ENCODE measurements around the gene ARHGAP18. TPM values are rescaled to one million over a fixed set of nuclear protein-coding genes. Genes with fewer than 3 reads are reported as not detected.

ARHGAP18 gene
- total and polyA plus RNA-seq, 10 of the 15 experiments (the other 5 are each of a cell fraction or from before 2014, with no cell fraction given), result 18.2 to 52.2 (median 31.7) TPM

DNA sequence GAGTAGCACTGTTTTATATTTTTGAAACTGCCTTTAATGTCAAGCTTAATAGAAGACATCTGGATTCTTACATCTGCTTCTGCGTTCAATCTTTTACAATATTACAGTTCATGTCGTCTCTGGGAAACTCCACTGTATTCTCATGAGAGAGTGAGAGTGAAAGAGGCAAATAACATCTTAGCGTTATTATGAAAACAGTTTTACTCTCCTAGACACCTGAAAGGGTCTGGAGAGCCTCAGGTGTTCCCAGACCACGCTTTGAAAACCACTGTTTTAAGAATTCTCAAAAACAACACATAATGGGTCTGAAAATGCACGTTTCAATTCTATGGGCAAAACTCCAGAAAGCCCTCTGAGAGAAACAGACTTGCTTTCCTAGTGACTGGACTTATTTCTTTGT lies 63.3 kb downstream of the ARHGAP18 start (continued):
- TF ChIP-seq MYB (IDR thresholded peaks at IDR 0.05; ENCODE audit: borderline replicate concordance, low read depth, low read length) (0 out of 2 replicates have a peak, but pooled peaks have one; percentile 22), MYC (IDR thresholded peaks at IDR 0.05; ENCODE audit: insufficient read depth, insufficient read length, insufficient replicate concordance, low read length, severe bottlenecking) (no peak), TCF12 (IDR thresholded peaks at IDR 0.05; ENCODE audit: low read depth, low read length) (0 out of 2 replicates have a peak, but pooled peaks have one; percentile 24), BHLHE40 (IDR thresholded peaks at IDR 0.05; ENCODE audit: borderline replicate concordance in 1 of 2, low read depth in 2 of 2, low read length in 1 of 2) (peak; percentile 40 to 74; a peak in 2 of 4 replicates), ETV6 (conservative IDR thresholded peaks at IDR 0.05 in 1 of 2, IDR thresholded peaks at IDR 0.05 in 1 of 2; ENCODE audit: borderline replicate concordance in 1 of 2, low read depth in 1 of 2) (no peak), ATF2 (IDR thresholded peaks at IDR 0.05; ENCODE audit: low read length) (peak; percentile 75), EP300 (IDR thresholded peaks at IDR 0.05; ENCODE audit: borderline replicate concordance in 1 of 2, control insufficient read depth in 1 of 2, low read depth in 2 of 2, low read length in 2 of 2) (peak in 1 of 2 experiments; percentile 77; a peak in 2 of 4 replicates), POLR2A (IDR thresholded peaks at IDR 0.05; ENCODE audit: low read depth, low read length) (no peak), ZNF24 (IDR thresholded peaks at IDR 0.05) (0 out of 2 replicates have a peak, but pooled peaks have one; percentile 8), EED (IDR thresholded peaks at IDR 0.05; ENCODE audit: low read depth) (no peak), MTA3 (IDR thresholded peaks at IDR 0.05; ENCODE audit: borderline replicate concordance, low read length) (0 out of 2 replicates have a peak, but pooled peaks have one; percentile 18), CBX3 (IDR thresholded peaks at IDR 0.05; ENCODE audit: borderline replicate concordance, low read depth) (no peak), ZSCAN29 (IDR thresholded peaks at IDR 0.05) (no peak), DPF2 (IDR thresholded peaks at IDR 0.05) (no peak), FOXM1 (IDR thresholded peaks at IDR 0.05; ENCODE audit: low read depth, low read length) (no peak), RUNX3 (IDR thresholded peaks at IDR 0.05; ENCODE audit: low read length) (peak; percentile 71), MEF2B (IDR thresholded peaks at IDR 0.05; ENCODE audit: partially characterized antibody, poor library complexity, severe bottlenecking) (peak; percentile 72), EZH2 (IDR thresholded peaks at IDR 0.05; ENCODE audit: borderline replicate concordance, control insufficient read depth, low read depth, low read length) (no peak), IKZF1 (conservative IDR thresholded peaks at IDR 0.05) (peak; percentile 20; the same call in 1 of the 2 replicates), SMAD1 (IDR thresholded peaks at IDR 0.05; ENCODE audit: low read depth, partially characterized antibody) (no peak)
- TF ChIP-seq, protein P1, sequence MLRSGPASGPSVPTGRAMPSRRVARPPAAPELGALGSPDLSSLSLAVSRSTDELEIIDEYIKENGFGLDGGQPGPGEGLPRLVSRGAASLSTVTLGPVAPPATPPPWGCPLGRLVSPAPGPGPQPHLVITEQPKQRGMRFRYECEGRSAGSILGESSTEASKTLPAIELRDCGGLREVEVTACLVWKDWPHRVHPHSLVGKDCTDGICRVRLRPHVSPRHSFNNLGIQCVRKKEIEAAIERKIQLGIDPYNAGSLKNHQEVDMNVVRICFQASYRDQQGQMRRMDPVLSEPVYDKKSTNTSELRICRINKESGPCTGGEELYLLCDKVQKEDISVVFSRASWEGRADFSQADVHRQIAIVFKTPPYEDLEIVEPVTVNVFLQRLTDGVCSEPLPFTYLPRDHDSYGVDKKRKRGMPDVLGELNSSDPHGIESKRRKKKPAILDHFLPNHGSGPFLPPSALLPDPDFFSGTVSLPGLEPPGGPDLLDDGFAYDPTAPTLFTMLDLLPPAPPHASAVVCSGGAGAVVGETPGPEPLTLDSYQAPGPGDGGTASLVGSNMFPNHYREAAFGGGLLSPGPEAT (IDR thresholded peaks at IDR 0.05; ENCODE audit: low read depth), result peak; percentile 70

Data from GM12878 (cell line).